ENCODE results near the gene CAMTA1.

- TF ChIP-seq CTCF (IDR thresholded peaks at IDR 0.05; ENCODE audit: low read length) (no peak), EZH2 (optimal IDR thresholded peaks at IDR 0.05; ENCODE audit: low read depth, low read length) (no peak), EZH2phosphoT487 (IDR thresholded peaks at IDR 0.05; ENCODE audit: low read length) (no peak)
Observed at GRCh38 chr1:7733276-7733675, 948.0 kb downstream of the CAMTA1 start.
